Measurements from ENCODE around the gene ZEB2.

Gene ZEB2

GRCh38 chr2:144515099-144515695 is 4.7 kb downstream of the ZEB2 start:
- H3K79me2 ChIP-seq (ENCODE audit: insufficient read depth, low read length), result peaks cover 93% of the 10 kb centered on the region
- peak overlapping the region; percentile 79 for H3K9ac ChIP-seq (ENCODE audit: low read depth, low read length, poor library complexity, severe bottlenecking)

GRCh38 chr2:144514616-144515091 is 5.3 kb downstream of the ZEB2 start:
- Histone ChIP-seq H3K27me3 (ENCODE audit: insufficient read depth, low read length, poor library complexity, severe bottlenecking) (no peaks in the 10 kb centered on the region), H2AFZ (ENCODE audit: low read length) (no peak overlapping the region), H3K4me3 (ENCODE audit: low read length, poor library complexity, severe bottlenecking) (peak overlapping the region; percentile 72), H3K9me3 (ENCODE audit: insufficient read depth, low read depth, low read length) (no peaks in the 10 kb centered on the region), H3K36me3 (ENCODE audit: insufficient read depth, low read length) (no peaks in the 10 kb centered on the region), H3K4me1 (ENCODE audit: insufficient read depth, low read length, poor library complexity, severe bottlenecking) (peaks cover 12% of the 10 kb centered on the region), H4K20me1 (ENCODE audit: insufficient read depth, low read length, poor library complexity, severe bottlenecking) (peaks cover 36% of the 10 kb centered on the region), H3K4me2 (ENCODE audit: low read depth, low read length, poor library complexity, severe bottlenecking) (peak overlapping the region; percentile 59), H3F3A (ENCODE audit: low read depth) (no peaks in the 10 kb centered on the region), H3K9ac (ENCODE audit: low read depth, low read length, poor library complexity, severe bottlenecking) (peak overlapping the region; percentile 79), H3K9me2 (replicated peaks; ENCODE audit: low read depth, low read length) (no peaks in the 10 kb centered on the region), H3K79me2 (ENCODE audit: insufficient read depth, low read length) (peaks cover 97% of the 10 kb centered on the region)
- TF ChIP-seq EZH2phosphoT487 (IDR thresholded peaks at IDR 0.05; ENCODE audit: borderline replicate concordance), result no peak
- TF ChIP-seq CTCF (conservative IDR thresholded peaks at IDR 0.05; ENCODE audit: low read length), result no peak

More at GRCh38 chr2:144515099-144515695, 4.7 kb downstream of the ZEB2 start:
- H3F3A ChIP-seq (ENCODE audit: low read depth), result no peaks in the 10 kb centered on the region
- H3K9me2 ChIP-seq (replicated peaks; ENCODE audit: low read depth, low read length), result no peaks in the 10 kb centered on the region
- TF ChIP-seq CTCF (conservative IDR thresholded peaks at IDR 0.05; ENCODE audit: low read length) (no peak), EZH2phosphoT487 (IDR thresholded peaks at IDR 0.05; ENCODE audit: borderline replicate concordance) (no peak)
- H3K4me2 ChIP-seq (ENCODE audit: low read depth, low read length, poor library complexity, severe bottlenecking), result peak overlapping the region; percentile 59
- H3K4me1 ChIP-seq (ENCODE audit: insufficient read depth, low read length, poor library complexity, severe bottlenecking), result peaks cover 12% of the 10 kb centered on the region
- no peaks in the 10 kb centered on the region for H3K9me3 ChIP-seq (ENCODE audit: insufficient read depth, low read depth, low read length)
- H2AFZ ChIP-seq (ENCODE audit: low read length), result 0 out of 2 replicates have a peak overlapping the region, but pooled peaks have one; percentile 35
- peak overlapping the region; percentile 72 for H3K4me3 ChIP-seq (ENCODE audit: low read length, poor library complexity, severe bottlenecking)
- no peaks in the 10 kb centered on the region for H3K27me3 ChIP-seq (ENCODE audit: insufficient read depth, low read length, poor library complexity, severe bottlenecking)
- peaks cover 32% of the 10 kb centered on the region for H4K20me1 ChIP-seq (ENCODE audit: insufficient read depth, low read length, poor library complexity, severe bottlenecking)
- no peaks in the 10 kb centered on the region for H3K36me3 ChIP-seq (ENCODE audit: insufficient read depth, low read length)

GRCh38 chr2:144513388-144514101 is 6.4 kb downstream of the ZEB2 start:
- Histone ChIP-seq H3K27me3 (ENCODE audit: insufficient read depth, low read length, poor library complexity, severe bottlenecking) (no peaks in the 10 kb centered on the region), H3K79me2 (ENCODE audit: insufficient read depth, low read length) (peaks cover 97% of the 10 kb centered on the region)

More at GRCh38 chr2:144513388-144514101, 6.4 kb downstream of the ZEB2 start:
- H3K4me1 ChIP-seq (ENCODE audit: insufficient read depth, low read length, poor library complexity, severe bottlenecking), result peaks cover 12% of the 10 kb centered on the region
- no peak overlapping the region for H3K4me3 ChIP-seq (ENCODE audit: low read length, poor library complexity, severe bottlenecking)
- H3K9me3 ChIP-seq (ENCODE audit: insufficient read depth, low read depth, low read length), result no peaks in the 10 kb centered on the region
- H3F3A ChIP-seq (ENCODE audit: low read depth), result no peaks in the 10 kb centered on the region
- TF ChIP-seq EZH2phosphoT487 (IDR thresholded peaks at IDR 0.05; ENCODE audit: borderline replicate concordance) (no peak), CTCF (conservative IDR thresholded peaks at IDR 0.05; ENCODE audit: low read length) (no peak)
- no peaks in the 10 kb centered on the region for H3K36me3 ChIP-seq (ENCODE audit: insufficient read depth, low read length)
- H4K20me1 ChIP-seq (ENCODE audit: insufficient read depth, low read length, poor library complexity, severe bottlenecking), result peaks cover 36% of the 10 kb centered on the region
- H3K9me2 ChIP-seq (replicated peaks; ENCODE audit: low read depth, low read length), result no peaks in the 10 kb centered on the region
- H3K9ac ChIP-seq (ENCODE audit: low read depth, low read length, poor library complexity, severe bottlenecking), result no peak overlapping the region
- H2AFZ ChIP-seq (ENCODE audit: low read length), result no peak overlapping the region
- H3K4me2 ChIP-seq (ENCODE audit: low read depth, low read length, poor library complexity, severe bottlenecking), result peak overlapping the region; percentile 59

Measured in Loucy (cell line).